Activated naive CD8-positive, alpha-beta T cell treated with anti-CD3 and anti-CD28 coated beads for 36 hours (primary cell): ENCODE measurements around the gene WASL. TPM values are rescaled to one million over a fixed set of nuclear protein-coding genes. Genes with fewer than 3 reads are reported as not detected.
"Not testable (repeated sequence)": the region's sequence is repeated elsewhere in the genome, so short reads cannot be mapped to it uniquely, and the experiment has no call there.

ENCODE experiments used
- DNase-seq: peaks from one replicate; pipeline ENCODE4 v3.0.0; 2021
- H3K27ac Mint-ChIP-seq: one replicate; pipeline ENCODE4 v1.8.0; 2022; ENCODE audit warnings: mild to moderate bottlenecking, moderate library complexity, mixed read lengths
- H3K27me3 Mint-ChIP-seq: one replicate; pipeline ENCODE4 v1.8.0; 2022; ENCODE audit warnings: mild to moderate bottlenecking, mixed read lengths
- H3K36me3 Mint-ChIP-seq: one replicate; pipeline ENCODE4 v1.8.0; 2021; ENCODE audit warnings: mild to moderate bottlenecking, mixed read lengths
- H3K4me1 Mint-ChIP-seq: one replicate; pipeline ENCODE4 v1.8.0; 2021; ENCODE audit warnings: mixed read lengths
- H3K4me3 Mint-ChIP-seq: one replicate; pipeline ENCODE4 v1.8.0; 2022; ENCODE audit warnings: mild to moderate bottlenecking, moderate library complexity, mixed read lengths
- H3K9me3 Mint-ChIP-seq: one replicate; pipeline ENCODE4 v1.8.0; 2022; ENCODE audit warnings: mixed read lengths
- total RNA-seq, 2 experiments: library from RNA; stranded (reverse); gene quantifications; one replicate each; pipeline ENCODE4 v1.2.3, GENCODE V29; 2021

WASL gene
- total RNA-seq: 1 to 10 TPM; 5.1 to 5.5 TPM

- Mint-ChIP-seq H3K4me3 (peak within 1 kb of the TSS; percentile 99), H3K9me3 (no peaks in the 10 kb centered on the region), H3K4me1 (peaks cover 46% of the 10 kb centered on the region), H3K27ac (peak within 1 kb of the TSS; percentile 97), H3K27me3 (no peaks in the 10 kb centered on the region), H3K36me3 (peaks cover 15% of the 10 kb centered on the region)
- DNase-seq: peak; percentile 91
Measured at GRCh38 chr7:123748734-123749536, at the start of gene WASL. Gene WASL (minus strand): TSS chr7:123749003. CDS start chr7:123748734, 269 bp downstream.

- Mint-ChIP-seq H3K4me1 (no peaks in the 10 kb centered on the region), H3K9me3 (no peaks in the 10 kb centered on the region), H3K27ac (no peak overlapping the region), H3K4me3 (no peak overlapping the region), H3K27me3 (no peaks in the 10 kb centered on the region), H3K36me3 (no peaks in the 10 kb centered on the region)
- no peak for DNase-seq
Measured at GRCh38 chr7:123797673-123798531, 49.1 kb upstream of the WASL start.

- H3K27me3 Mint-ChIP-seq: no peaks in the 10 kb centered on the region
- DNase-seq: no peak
- H3K4me1 Mint-ChIP-seq: no peaks in the 10 kb centered on the region
- H3K4me3 Mint-ChIP-seq: no peak overlapping the region
- no peak overlapping the region for H3K27ac Mint-ChIP-seq
- H3K36me3 Mint-ChIP-seq: no peaks in the 10 kb centered on the region
- no peaks in the 10 kb centered on the region for H3K9me3 Mint-ChIP-seq
Measured at GRCh38 chr7:123796568-123796967, 47.8 kb upstream of the WASL start.

- Mint-ChIP-seq H3K36me3 (no peaks in the 10 kb centered on the region), H3K4me1 (no peaks in the 10 kb centered on the region), H3K4me3 (no peak overlapping the region), H3K27ac (no peak overlapping the region), H3K27me3 (no peaks in the 10 kb centered on the region), H3K9me3 (no peaks in the 10 kb centered on the region)
- DNase-seq: no peak
Measured at GRCh38 chr7:123795917-123796316, 47.1 kb upstream of the WASL start.

GRCh38 chr7:123795116-123795515 lies 46.3 kb upstream of the WASL start:
- not testable (repeated sequence) for DNase-seq, H3K4me1 Mint-ChIP-seq, H3K27me3 Mint-ChIP-seq, H3K4me3 Mint-ChIP-seq, H3K36me3 Mint-ChIP-seq, H3K9me3 Mint-ChIP-seq, H3K27ac Mint-ChIP-seq

- no peaks in the 10 kb centered on the region for H3K27me3 Mint-ChIP-seq
- no peak for DNase-seq
- no peaks in the 10 kb centered on the region for H3K9me3 Mint-ChIP-seq
- H3K36me3 Mint-ChIP-seq: no peaks in the 10 kb centered on the region
- H3K27ac Mint-ChIP-seq: no peak overlapping the region
- peaks cover 3% of the 10 kb centered on the region for H3K4me1 Mint-ChIP-seq
- no peak overlapping the region for H3K4me3 Mint-ChIP-seq
Measured at GRCh38 chr7:123792547-123792946, 43.7 kb upstream of the WASL start.

- Mint-ChIP-seq H3K4me1 (peaks cover 3% of the 10 kb centered on the region), H3K27me3 (no peaks in the 10 kb centered on the region), H3K4me3 (no peak overlapping the region), H3K36me3 (no peaks in the 10 kb centered on the region), H3K9me3 (no peaks in the 10 kb centered on the region), H3K27ac (no peak overlapping the region)
- DNase-seq: no peak
Measured at GRCh38 chr7:123791001-123791400, 42.2 kb upstream of the WASL start.

GRCh38 chr7:123789817-123790216 lies 41.0 kb upstream of the WASL start:
- Mint-ChIP-seq H3K4me1 (peaks cover 3% of the 10 kb centered on the region), H3K27ac (no peak overlapping the region), H3K36me3 (no peaks in the 10 kb centered on the region), H3K4me3 (no peak overlapping the region), H3K9me3 (no peaks in the 10 kb centered on the region), H3K27me3 (no peaks in the 10 kb centered on the region)
- no peak for DNase-seq

GRCh38 chr7:123789206-123789784 lies 40.5 kb upstream of the WASL start:
- Mint-ChIP-seq H3K9me3 (no peaks in the 10 kb centered on the region), H3K4me1 (peaks cover 3% of the 10 kb centered on the region), H3K27ac (no peak overlapping the region), H3K4me3 (no peak overlapping the region), H3K36me3 (no peaks in the 10 kb centered on the region), H3K27me3 (no peaks in the 10 kb centered on the region)
- no peak for DNase-seq

GRCh38 chr7:123788584-123788983 lies 39.8 kb upstream of the WASL start:
- no peaks in the 10 kb centered on the region for H3K36me3 Mint-ChIP-seq
- no peak for DNase-seq
- H3K4me1 Mint-ChIP-seq: peaks cover 3% of the 10 kb centered on the region
- H3K27ac Mint-ChIP-seq: no peak overlapping the region
- H3K9me3 Mint-ChIP-seq: no peaks in the 10 kb centered on the region
- H3K4me3 Mint-ChIP-seq: no peak overlapping the region
- no peaks in the 10 kb centered on the region for H3K27me3 Mint-ChIP-seq

- Mint-ChIP-seq H3K4me1 (peaks cover 3% of the 10 kb centered on the region), H3K27ac (no peak overlapping the region), H3K27me3 (no peaks in the 10 kb centered on the region), H3K9me3 (no peaks in the 10 kb centered on the region), H3K4me3 (no peak overlapping the region), H3K36me3 (no peaks in the 10 kb centered on the region)
- no peak for DNase-seq
Measured at GRCh38 chr7:123787220-123788007, 38.6 kb upstream of the WASL start.

- no peak for DNase-seq
- Mint-ChIP-seq H3K27ac (no peak overlapping the region), H3K4me1 (no peaks in the 10 kb centered on the region)
Measured at GRCh38 chr7:123784263-123784662, 35.5 kb upstream of the WASL start.

GRCh38 chr7:123783820-123784219 lies 35.0 kb upstream of the WASL start:
- H3K27ac Mint-ChIP-seq: no peak overlapping the region
- no peak overlapping the region for H3K4me3 Mint-ChIP-seq
- no peaks in the 10 kb centered on the region for H3K9me3 Mint-ChIP-seq
- no peak for DNase-seq
- H3K27me3 Mint-ChIP-seq: no peaks in the 10 kb centered on the region
- H3K36me3 Mint-ChIP-seq: no peaks in the 10 kb centered on the region
- no peaks in the 10 kb centered on the region for H3K4me1 Mint-ChIP-seq

More at GRCh38 chr7:123784263-123784662, 35.5 kb upstream of the WASL start:
- no peaks in the 10 kb centered on the region for H3K27me3 Mint-ChIP-seq
- no peak overlapping the region for H3K4me3 Mint-ChIP-seq
- no peaks in the 10 kb centered on the region for H3K36me3 Mint-ChIP-seq
- H3K9me3 Mint-ChIP-seq: no peaks in the 10 kb centered on the region

GRCh38 chr7:123782071-123782798 lies 33.4 kb upstream of the WASL start:
- no peak for DNase-seq
- Mint-ChIP-seq H3K27ac (no peak overlapping the region), H3K9me3 (no peaks in the 10 kb centered on the region), H3K4me1 (no peaks in the 10 kb centered on the region), H3K4me3 (no peak overlapping the region), H3K36me3 (no peaks in the 10 kb centered on the region), H3K27me3 (no peaks in the 10 kb centered on the region)
